Stimulated activated CD4-positive, alpha-beta T cell treated with anti-CD3 and anti-CD28 coated beads, Interleukin-1b, Interleukin-23, amount 100 ng/mL, for 1 hour (primary cell): Measurements from ENCODE around the gene ANK3.
"Not testable (repeated sequence)": the region's sequence is repeated elsewhere in the genome, so short reads cannot be mapped to it uniquely, and the experiment has no call there.

Source experiments
- DNase-seq, 2 donors: peaks; one replicate each; pipeline ENCODE4 v3.0.0-alpha.2; 2020; ENCODE audit warnings: low read depth in 2 of 2

The ANK3 gene

GRCh38 chr10:60096761-60097513 is 292.7 kb downstream of the ANK3 start:
- no peak for DNase-seq

GRCh38 chr10:60093317-60093716 is 296.4 kb downstream of the ANK3 start:
- DNase-seq: no peak

- DNase-seq: no peak
These were observed 302.8 kb downstream of the ANK3 start for GRCh38 chr10:60086862-60087261.

GRCh38 chr10:60086421-60086820 is 303.3 kb downstream of the ANK3 start:
- DNase-seq: no peak

GRCh38 chr10:60082744-60083344 is 306.8 kb downstream of the ANK3 start:
- DNase-seq: no peak

- no peak for DNase-seq
These were observed 307.3 kb downstream of the ANK3 start for GRCh38 chr10:60082341-60082740.

GRCh38 chr10:60073781-60074656 is 315.7 kb downstream of the ANK3 start:
- DNase-seq: no peak

- DNase-seq: no peak
These were observed 316.3 kb downstream of the ANK3 start for GRCh38 chr10:60073397-60073780.

- DNase-seq: no peak
These were observed 320.4 kb downstream of the ANK3 start for GRCh38 chr10:60069311-60069710.

GRCh38 chr10:60050366-60050765 is 339.3 kb downstream of the ANK3 start:
- no peak for DNase-seq

- no peak for DNase-seq
These were observed 341.6 kb downstream of the ANK3 start for GRCh38 chr10:60048091-60048501.

GRCh38 chr10:60045571-60045970 is 344.1 kb downstream of the ANK3 start:
- no peak for DNase-seq

- no peak for DNase-seq
These were observed 344.7 kb downstream of the ANK3 start for GRCh38 chr10:60044971-60045370.

- DNase-seq: no peak
These were observed 345.4 kb downstream of the ANK3 start for GRCh38 chr10:60044242-60044641.

- no peak for DNase-seq
These were observed 346.0 kb downstream of the ANK3 start for GRCh38 chr10:60043561-60044241.

GRCh38 chr10:60042914-60043313 is 346.8 kb downstream of the ANK3 start:
- DNase-seq: no peak

- DNase-seq: no peak
These were observed 347.4 kb downstream of the ANK3 start for GRCh38 chr10:60042262-60042661.

- no peak for DNase-seq
These were observed 348.1 kb downstream of the ANK3 start for GRCh38 chr10:60041489-60042133.

GRCh38 chr10:60040014-60040662 is 349.5 kb downstream of the ANK3 start:
- no peak for DNase-seq

GRCh38 chr10:60035984-60036383 is 353.7 kb downstream of the ANK3 start:
- no peak for DNase-seq

GRCh38 chr10:60035375-60035774 is 354.3 kb downstream of the ANK3 start:
- DNase-seq: not testable (repeated sequence)
